ENCODE results near the gene NELFB. TPM values are rescaled to one million over a fixed set of nuclear protein-coding genes. Genes with fewer than 3 reads are reported as not detected.
A peak's percentile ranks its signal among the peaks of the same experiment; 100 is the strongest.

NELFB gene
- total RNA-seq, 3 donors from 2014 or later (not counting 1 experiment from before 2014, with no cell fraction given): 42.9 to 53.8 (median 52.6) TPM

DNA sequence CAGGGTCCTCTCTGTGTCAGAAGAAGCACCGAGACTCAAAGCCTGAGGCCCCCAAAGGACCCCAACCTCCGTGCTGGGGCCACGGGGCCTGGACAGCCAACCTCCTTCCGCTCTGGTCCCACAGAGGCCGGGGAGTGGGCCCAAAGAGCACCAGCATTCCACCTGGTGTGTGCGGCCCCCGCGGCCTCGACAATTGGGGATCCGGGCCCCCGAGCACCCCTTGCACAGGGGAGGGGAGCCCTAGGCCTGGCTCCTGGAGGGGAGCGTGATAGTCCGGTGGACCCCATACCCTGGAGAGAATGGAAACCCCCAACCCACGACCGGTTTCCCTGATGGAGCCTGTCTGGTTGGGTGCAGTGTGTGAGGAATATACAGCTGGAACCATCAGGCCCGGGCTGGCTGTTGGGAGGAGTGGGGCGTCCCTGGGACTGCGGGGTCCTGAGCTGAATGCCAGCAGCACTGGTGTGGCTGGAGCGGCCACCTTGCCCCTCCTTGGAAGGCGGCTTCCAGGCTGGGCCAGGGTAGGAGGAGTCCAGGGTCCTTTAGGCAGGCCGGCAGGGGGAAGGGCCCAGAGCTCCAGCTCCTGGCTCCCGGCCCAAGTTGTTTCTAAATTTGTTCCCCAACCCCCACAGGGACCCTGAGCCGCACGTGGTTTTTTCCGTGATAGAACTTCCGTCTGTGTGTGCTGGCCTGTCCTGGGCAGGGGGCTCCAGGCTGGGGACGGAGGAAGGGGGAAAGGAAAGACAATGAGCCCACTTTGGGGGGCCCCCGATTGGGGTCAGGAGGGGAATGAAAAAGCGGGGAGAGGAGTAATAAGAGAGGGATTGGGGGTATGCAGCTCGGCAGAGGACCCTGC lies 21.6 kb downstream of the NELFB start:
- peak overlapping the region; percentile 77 for H3K27ac ChIP-seq (ENCODE audit: low read length)
- peaks cover 51% of the 10 kb centered on the region for H3K4me1 ChIP-seq (ENCODE audit: control insufficient read depth, insufficient read depth, low read length)
- ATAC-seq (no peak), DNase-seq (no peak)
- peaks cover 17% of the 10 kb centered on the region for H3K36me3 ChIP-seq (ENCODE audit: control insufficient read depth, insufficient read depth, low read length)
- WGBS (ENCODE audit: insufficient coverage): 56% methylated on average over 28 of the region's 30 CpGs
- H3K27me3 ChIP-seq (ENCODE audit: control insufficient read depth, insufficient read depth, low read length): no peaks in the 10 kb centered on the region
- Mint-ChIP-seq H3K9me3 (no peaks in the 10 kb centered on the region), H3K27me3 (ENCODE audit: low read depth in 2 of 2) (no peaks in the 10 kb centered on the region), H3K4me3 (peak overlapping the region; percentile 96), H3K4me1 (peaks cover 7 to 34% of the 10 kb centered on the region in 2 donors), H3K36me3 (no peaks in the 10 kb centered on the region), H3K27ac (peak overlapping the region; percentile 72 to 91)
- H3K9me3 ChIP-seq (ENCODE audit: control insufficient read depth, insufficient read depth, low read length): no peaks in the 10 kb centered on the region
- peak overlapping the region; percentile 92 for H3K4me3 ChIP-seq (ENCODE audit: low read length)
- TF ChIP-seq, protein P1, sequence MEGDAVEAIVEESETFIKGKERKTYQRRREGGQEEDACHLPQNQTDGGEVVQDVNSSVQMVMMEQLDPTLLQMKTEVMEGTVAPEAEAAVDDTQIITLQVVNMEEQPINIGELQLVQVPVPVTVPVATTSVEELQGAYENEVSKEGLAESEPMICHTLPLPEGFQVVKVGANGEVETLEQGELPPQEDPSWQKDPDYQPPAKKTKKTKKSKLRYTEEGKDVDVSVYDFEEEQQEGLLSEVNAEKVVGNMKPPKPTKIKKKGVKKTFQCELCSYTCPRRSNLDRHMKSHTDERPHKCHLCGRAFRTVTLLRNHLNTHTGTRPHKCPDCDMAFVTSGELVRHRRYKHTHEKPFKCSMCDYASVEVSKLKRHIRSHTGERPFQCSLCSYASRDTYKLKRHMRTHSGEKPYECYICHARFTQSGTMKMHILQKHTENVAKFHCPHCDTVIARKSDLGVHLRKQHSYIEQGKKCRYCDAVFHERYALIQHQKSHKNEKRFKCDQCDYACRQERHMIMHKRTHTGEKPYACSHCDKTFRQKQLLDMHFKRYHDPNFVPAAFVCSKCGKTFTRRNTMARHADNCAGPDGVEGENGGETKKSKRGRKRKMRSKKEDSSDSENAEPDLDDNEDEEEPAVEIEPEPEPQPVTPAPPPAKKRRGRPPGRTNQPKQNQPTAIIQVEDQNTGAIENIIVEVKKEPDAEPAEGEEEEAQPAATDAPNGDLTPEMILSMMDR (IDR thresholded peaks at IDR 0.05): no peak
- intact Hi-C loops (cut with micrococcal nuclease): no loop called here

DNA sequence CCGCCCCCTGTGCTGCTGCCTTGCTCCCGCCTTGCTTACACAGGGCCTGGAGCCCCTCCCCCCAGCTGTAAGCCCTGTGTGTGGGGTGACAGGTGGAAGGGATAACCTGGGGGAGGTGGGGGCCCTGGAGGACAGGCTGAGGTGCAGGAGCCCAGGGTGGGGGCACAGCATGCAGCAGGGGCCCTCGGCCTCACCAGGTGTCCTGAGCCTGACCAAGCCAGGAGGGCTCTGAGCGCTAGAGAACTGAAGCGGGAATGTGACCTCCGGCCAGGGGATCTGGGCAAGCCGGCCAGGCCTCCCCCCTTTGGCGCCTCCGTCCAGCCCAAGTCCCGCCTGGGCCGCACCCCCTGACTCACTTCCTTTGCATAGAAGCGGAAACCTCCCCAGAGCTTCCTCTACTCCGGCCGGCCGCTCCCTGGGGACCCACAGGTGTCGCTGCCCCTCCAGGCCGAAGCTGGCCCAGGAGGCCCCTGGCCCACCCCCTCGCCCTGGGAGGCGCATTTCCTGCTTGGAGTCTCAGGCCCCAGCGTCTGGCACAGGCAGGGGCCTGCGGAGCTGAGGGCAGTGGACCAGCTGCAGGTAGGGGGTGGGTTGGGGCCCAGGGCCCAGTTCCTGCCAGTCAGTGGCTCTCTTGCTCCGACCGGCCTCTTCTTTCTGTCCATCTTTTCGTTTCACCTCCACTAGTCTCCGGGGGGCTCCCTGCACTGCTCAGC lies 22.4 kb downstream of the NELFB start, which contains the start of gene TOR4A:
Gene TOR4A (plus strand): TSS at position 398 of the 713 bp plus-strand sequence. CDS start 964 bp downstream, outside the sequence.
- Histone ChIP-seq H3K9me3 (ENCODE audit: control insufficient read depth, insufficient read depth, low read length) (no peaks in the 10 kb centered on the region), H3K4me1 (ENCODE audit: control insufficient read depth, insufficient read depth, low read length) (peaks cover 43% of the 10 kb centered on the region), H3K27me3 (ENCODE audit: control insufficient read depth, insufficient read depth, low read length) (no peaks in the 10 kb centered on the region), H3K36me3 (ENCODE audit: control insufficient read depth, insufficient read depth, low read length) (peaks cover 14% of the 10 kb centered on the region), H3K27ac (ENCODE audit: low read length) (peak within 1 kb of the TSS; percentile 77), H3K4me3 (ENCODE audit: low read length) (peak within 1 kb of the TSS; percentile 92)
- H3K4me3 Mint-ChIP-seq: peak within 1 kb of the TSS; percentile 96
- ATAC-seq: peak; percentile 70 to 86 (median 79)
- H3K4me1 Mint-ChIP-seq: peaks cover 9 to 40% of the 10 kb centered on the region in 2 donors
- peak; percentile 41 to 56 for DNase-seq
- H3K9me3 Mint-ChIP-seq: no peaks in the 10 kb centered on the region
- TF ChIP-seq, protein P1 (IDR thresholded peaks at IDR 0.05): no peak
- intact Hi-C loops (cut with micrococcal nuclease): no loop called here
- no peaks in the 10 kb centered on the region for H3K27me3 Mint-ChIP-seq (ENCODE audit: low read depth in 2 of 2)
- peak within 1 kb of the TSS; percentile 72 to 91 for H3K27ac Mint-ChIP-seq
- WGBS (ENCODE audit: insufficient coverage): 4% methylated on average over 22 of the region's 25 CpGs
- H3K36me3 Mint-ChIP-seq: no peaks in the 10 kb centered on the region

DNA sequence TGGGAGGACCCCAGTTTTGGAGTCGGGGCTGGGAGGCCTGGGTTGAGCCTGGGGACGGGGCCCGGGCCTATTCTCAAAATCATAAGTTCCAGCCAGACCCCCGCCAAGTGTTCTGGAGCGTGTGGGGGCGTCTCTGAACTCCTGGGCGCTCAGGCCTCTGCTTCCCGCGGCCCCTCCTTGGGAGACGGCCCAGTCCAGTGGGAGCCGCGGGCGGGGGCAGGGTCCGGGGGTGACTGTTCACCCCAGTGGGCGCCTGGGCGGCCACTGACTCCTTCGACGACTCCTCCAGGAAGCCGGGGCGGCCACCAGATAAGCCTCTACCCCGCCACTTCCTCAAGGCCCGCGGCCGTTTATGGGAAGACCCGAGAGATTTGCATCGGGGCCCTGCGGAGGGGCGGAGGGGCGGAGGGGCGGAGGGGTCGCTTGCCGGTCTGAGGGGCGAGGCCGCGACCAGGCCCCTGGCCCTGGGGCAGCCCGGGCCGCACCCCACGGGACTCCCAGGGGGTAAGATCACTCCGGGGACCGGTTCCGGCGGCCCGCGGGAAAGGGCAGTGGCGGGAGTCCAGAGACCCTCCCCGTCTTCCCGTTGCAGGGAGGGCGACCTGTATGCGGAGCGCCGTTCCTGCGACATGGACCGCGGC lies 23.1 kb downstream of the NELFB start:
- Histone ChIP-seq H3K36me3 (ENCODE audit: control insufficient read depth, insufficient read depth, low read length) (peaks cover 11% of the 10 kb centered on the region), H3K4me3 (ENCODE audit: low read length) (peak overlapping the region; percentile 92), H3K27me3 (ENCODE audit: control insufficient read depth, insufficient read depth, low read length) (no peaks in the 10 kb centered on the region), H3K4me1 (ENCODE audit: control insufficient read depth, insufficient read depth, low read length) (peaks cover 43% of the 10 kb centered on the region), H3K27ac (ENCODE audit: low read length) (peak overlapping the region; percentile 77), H3K9me3 (ENCODE audit: control insufficient read depth, insufficient read depth, low read length) (no peaks in the 10 kb centered on the region)
- H3K4me3 Mint-ChIP-seq: peak overlapping the region; percentile 96
- H3K36me3 Mint-ChIP-seq: no peaks in the 10 kb centered on the region
- TF ChIP-seq, protein P1 (IDR thresholded peaks at IDR 0.05): no peak
- DNase-seq (no peak), ATAC-seq (peak; percentile 12 to 24 (median 12))
- H3K27ac Mint-ChIP-seq: peak overlapping the region; percentile 72 to 91
- intact Hi-C loops (cut with micrococcal nuclease): no loop called here
- H3K9me3 Mint-ChIP-seq: no peaks in the 10 kb centered on the region
- peaks cover 13 to 43% of the 10 kb centered on the region in 2 donors for H3K4me1 Mint-ChIP-seq
- WGBS (ENCODE audit: insufficient coverage): 16% methylated on average over 54 of the region's 54 CpGs
- no peaks in the 10 kb centered on the region for H3K27me3 Mint-ChIP-seq (ENCODE audit: low read depth in 2 of 2)

All from natural killer cell (primary cell).